ENCODE data around the gene BRIP1. TPM values are rescaled to one million over a fixed set of nuclear protein-coding genes. Genes with fewer than 3 reads are reported as not detected.
"Not testable (repeated sequence)": the region's sequence is repeated elsewhere in the genome, so short reads cannot be mapped to it uniquely, and the experiment has no call there.

BRIP1 gene
- total RNA-seq, 1 experiment from 2014 or later, result 13.8 TPM

DNA sequence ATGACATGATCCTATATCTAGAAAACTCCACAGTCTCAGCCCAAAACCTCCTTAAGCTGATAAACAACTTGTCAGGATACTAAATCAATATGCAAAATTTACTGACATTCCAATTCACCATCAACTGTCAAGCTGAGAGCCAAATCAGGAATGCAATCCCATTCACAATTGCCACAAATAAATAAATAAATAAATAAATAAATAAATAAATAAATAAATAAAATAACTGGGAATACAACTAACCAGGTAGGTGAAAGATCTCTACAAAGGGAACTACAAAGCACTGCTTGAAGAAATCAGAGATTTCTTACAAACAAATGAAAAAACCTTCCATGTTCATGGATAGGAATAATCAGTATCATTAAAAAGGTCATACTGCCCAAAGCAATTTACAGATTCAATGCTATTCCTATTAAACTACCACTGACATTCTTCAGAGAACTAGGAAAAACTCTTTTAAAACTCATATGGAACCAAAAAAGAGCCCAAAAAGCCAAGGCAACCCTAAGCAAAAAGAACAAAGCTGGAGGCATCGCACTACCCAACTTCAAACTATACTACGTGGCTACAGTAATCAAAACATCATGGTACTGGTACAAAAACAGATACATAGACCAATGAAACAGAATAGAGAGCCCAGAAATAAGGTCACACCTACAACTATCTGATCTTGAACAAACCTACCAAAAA is 37.7 kb downstream of the BRIP1 start (continued):
- TF ChIP-seq, protein P1, sequence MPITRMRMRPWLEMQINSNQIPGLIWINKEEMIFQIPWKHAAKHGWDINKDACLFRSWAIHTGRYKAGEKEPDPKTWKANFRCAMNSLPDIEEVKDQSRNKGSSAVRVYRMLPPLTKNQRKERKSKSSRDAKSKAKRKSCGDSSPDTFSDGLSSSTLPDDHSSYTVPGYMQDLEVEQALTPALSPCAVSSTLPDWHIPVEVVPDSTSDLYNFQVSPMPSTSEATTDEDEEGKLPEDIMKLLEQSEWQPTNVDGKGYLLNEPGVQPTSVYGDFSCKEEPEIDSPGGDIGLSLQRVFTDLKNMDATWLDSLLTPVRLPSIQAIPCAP (CRISPR knock-in tag; IDR thresholded peaks at IDR 0.05), result no peak

DNA sequence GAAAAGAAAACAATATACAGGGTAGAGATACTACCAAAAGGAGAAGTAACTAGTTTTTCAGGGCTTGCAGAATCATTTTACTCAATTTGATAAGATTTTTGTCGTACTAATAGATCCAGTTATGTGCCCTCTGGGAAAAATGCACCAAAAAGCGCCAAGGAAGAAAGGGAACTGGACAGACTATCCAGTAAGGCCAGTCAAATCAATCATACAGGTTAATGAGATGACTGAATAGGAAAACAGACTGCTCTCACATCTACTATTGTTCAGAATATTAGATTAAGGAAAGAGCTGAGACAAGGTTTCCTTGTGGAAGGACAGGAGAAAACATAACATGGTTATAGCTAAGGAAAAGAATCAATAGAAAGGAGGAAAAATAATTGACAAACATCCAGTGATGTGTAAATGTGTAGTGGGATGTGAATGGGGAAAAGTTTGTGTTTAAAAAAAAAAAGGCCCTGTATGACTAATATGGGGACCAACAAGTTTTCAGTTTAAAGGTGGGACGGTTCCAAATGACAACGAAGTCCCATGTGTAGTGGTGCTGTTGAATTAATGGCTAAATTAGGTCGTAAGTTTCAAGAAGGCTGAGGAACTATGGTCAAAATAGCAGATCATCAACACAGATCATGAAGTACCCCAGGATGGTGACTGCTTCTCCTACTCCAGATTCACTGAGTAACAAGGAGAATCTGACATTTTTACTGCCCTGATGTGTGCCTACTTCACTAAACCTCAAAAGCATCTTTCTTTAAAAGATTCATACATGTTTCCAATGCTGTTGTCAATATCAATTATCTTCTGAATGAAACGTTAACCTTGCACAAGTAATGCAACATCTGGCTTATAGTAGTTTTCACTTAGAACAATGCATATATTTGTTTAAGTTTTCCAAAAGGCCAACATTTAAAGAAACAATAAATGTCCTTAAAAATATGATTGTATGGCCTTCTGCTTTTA is 40.7 kb downstream of the BRIP1 start:
- POLR2A ChIA-PET, result no interaction called here
- Mint-ChIP-seq H3K27me3 (ENCODE audit: low read depth) (no peaks in the 10 kb centered on the region; the same call in 1 of the 2 replicates), H3K36me3 (peaks cover 21% of the 10 kb centered on the region), H3K4me3 (no peak overlapping the region), H3K9me3 (peaks cover 12% of the 10 kb centered on the region), H3K27ac (no peak overlapping the region), H3K4me1 (no peaks in the 10 kb centered on the region)
- DNase-seq (ENCODE audit: low spot score) (no peak), ATAC-seq (no peak)
- TF ChIP-seq ZNF121 (CRISPR knock-in tag; IDR thresholded peaks at IDR 0.05) (no peak), ZNF138 (CRISPR knock-in tag; conservative IDR thresholded peaks at IDR 0.05) (no peak), TCF7 (CRISPR knock-in tag; IDR thresholded peaks at IDR 0.05; ENCODE audit: low read depth) (no peak), RELA (CRISPR knock-in tag; IDR thresholded peaks at IDR 0.05; ENCODE audit: borderline replicate concordance) (no peak), CREM (CRISPR knock-in tag; IDR thresholded peaks at IDR 0.05) (no peak)
- CTCF ChIA-PET, result no interaction called here

DNA sequence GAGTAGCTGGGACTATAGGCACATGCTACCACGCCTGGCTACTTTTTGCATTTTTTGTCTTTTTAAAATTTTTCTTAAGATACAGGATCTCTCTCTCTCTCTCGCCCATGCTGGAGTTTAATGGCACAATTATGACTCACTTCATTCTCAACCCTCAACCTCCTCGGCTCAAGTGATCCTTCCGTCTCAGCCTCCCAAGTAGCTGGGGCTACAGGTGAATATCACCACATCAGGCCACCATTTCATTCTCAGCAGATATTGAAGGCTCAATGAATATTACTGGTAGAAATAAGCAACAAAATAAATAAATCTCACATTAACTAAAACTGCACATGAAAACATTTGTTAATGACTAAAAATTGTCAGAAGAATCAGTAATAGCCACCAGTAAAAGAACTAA is 41.7 kb downstream of the BRIP1 start:
- TF ChIP-seq TEAD1 (CRISPR knock-in tag; IDR thresholded peaks at IDR 0.05) (no peak), MXD4 (CRISPR knock-in tag; IDR thresholded peaks at IDR 0.05; ENCODE audit: borderline replicate concordance) (no peak), FOXP1 (CRISPR knock-in tag; IDR thresholded peaks at IDR 0.05; ENCODE audit: borderline replicate concordance) (no peak), ZNF263 (CRISPR knock-in tag; IDR thresholded peaks at IDR 0.05; ENCODE audit: low read depth) (no peak)
- TF ChIP-seq, protein P2, sequence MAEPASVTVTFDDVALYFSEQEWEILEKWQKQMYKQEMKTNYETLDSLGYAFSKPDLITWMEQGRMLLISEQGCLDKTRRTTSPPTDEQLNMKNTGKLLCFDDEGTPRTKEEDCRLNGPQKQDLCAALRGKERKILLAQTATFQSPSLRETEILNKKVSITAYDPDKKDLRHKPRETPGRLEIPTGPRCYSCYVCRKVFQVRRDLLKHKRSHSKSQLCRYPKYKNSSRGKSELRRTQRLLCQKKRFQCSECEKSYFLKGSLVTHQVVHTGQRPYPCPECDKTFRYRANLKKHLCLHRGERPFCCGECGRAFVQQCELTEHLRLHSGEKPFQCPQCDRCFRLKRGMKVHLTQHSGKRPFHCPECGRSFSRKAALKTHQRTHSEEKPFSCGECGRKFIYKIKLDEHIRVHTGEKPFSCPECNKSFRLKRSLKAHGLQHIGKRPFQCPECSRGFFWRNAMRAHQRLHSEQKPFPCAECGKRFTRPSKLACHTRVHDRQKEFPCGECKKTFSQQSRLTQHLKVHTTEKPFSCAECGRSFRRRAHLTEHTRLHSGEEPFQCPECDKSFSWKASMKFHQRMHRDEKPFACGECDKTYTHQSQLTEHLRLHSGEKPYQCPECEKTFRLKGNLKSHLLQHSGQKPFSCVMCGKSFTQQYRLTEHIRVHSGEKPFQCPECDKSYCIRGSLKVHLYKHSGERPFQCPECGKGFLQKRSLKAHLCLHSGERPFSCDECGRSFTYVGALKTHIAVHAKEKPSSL (CRISPR knock-in tag; conservative IDR thresholded peaks at IDR 0.05), result no peak
- TF ChIP-seq, protein P3, sequence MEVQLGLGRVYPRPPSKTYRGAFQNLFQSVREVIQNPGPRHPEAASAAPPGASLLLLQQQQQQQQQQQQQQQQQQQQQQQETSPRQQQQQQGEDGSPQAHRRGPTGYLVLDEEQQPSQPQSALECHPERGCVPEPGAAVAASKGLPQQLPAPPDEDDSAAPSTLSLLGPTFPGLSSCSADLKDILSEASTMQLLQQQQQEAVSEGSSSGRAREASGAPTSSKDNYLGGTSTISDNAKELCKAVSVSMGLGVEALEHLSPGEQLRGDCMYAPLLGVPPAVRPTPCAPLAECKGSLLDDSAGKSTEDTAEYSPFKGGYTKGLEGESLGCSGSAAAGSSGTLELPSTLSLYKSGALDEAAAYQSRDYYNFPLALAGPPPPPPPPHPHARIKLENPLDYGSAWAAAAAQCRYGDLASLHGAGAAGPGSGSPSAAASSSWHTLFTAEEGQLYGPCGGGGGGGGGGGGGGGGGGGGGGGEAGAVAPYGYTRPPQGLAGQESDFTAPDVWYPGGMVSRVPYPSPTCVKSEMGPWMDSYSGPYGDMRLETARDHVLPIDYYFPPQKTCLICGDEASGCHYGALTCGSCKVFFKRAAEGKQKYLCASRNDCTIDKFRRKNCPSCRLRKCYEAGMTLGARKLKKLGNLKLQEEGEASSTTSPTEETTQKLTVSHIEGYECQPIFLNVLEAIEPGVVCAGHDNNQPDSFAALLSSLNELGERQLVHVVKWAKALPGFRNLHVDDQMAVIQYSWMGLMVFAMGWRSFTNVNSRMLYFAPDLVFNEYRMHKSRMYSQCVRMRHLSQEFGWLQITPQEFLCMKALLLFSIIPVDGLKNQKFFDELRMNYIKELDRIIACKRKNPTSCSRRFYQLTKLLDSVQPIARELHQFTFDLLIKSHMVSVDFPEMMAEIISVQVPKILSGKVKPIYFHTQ (CRISPR knock-in tag; IDR thresholded peaks at IDR 0.05), result no peak
- peaks cover 15% of the 10 kb centered on the region for H3K36me3 Mint-ChIP-seq
- H3K9me3 Mint-ChIP-seq, result peaks cover 7% of the 10 kb centered on the region
- peaks cover 3% of the 10 kb centered on the region; the same call in 1 of the 2 replicates for H3K4me1 Mint-ChIP-seq
- H3K4me3 Mint-ChIP-seq, result no peak overlapping the region
- ChIA-PET POLR2A (no interaction called here), CTCF (no interaction called here)
- DNase-seq (ENCODE audit: low spot score), result no peak
- H3K27ac Mint-ChIP-seq, result no peak overlapping the region
- no peak for ATAC-seq
- no peaks in the 10 kb centered on the region; the same call in 1 of the 2 replicates for H3K27me3 Mint-ChIP-seq (ENCODE audit: low read depth)

DNA sequence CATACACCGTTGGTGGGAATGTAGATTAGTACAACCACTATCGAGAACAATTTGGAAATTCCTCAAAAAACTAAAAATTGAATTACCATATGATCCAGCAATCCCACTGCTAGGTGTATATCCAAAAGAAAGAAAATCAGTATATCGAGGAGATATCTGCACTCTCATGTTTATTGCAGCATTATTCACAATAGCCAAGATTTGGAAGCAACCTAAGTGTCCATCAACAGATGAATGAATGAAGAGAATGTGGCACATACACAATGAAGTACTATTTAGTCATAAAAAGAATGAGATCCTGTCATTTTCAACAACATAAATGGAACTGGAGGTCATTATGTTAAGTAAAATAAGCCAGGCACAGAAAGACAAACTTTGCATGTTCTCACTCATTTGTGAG is 44.1 kb downstream of the BRIP1 start:
- H3K27me3 Mint-ChIP-seq (ENCODE audit: low read depth), result not testable (repeated sequence)

More for the DNA sequence above, 44.1 kb downstream of the BRIP1 start:
- H3K36me3 Mint-ChIP-seq, result peaks cover 15% of the 10 kb centered on the region
- H3K9me3 Mint-ChIP-seq; H3K4me1 Mint-ChIP-seq; POLR2A ChIA-PET; CTCF ChIA-PET; H3K4me3 Mint-ChIP-seq; ATAC-seq; H3K27ac Mint-ChIP-seq; DNase-seq (ENCODE audit: low spot score): not testable (repeated sequence)
